ENCODE measurements around the gene BCL2L14.
"Not testable (repeated sequence)": the region's sequence is repeated elsewhere in the genome, so short reads cannot be mapped to it uniquely, and the experiment has no call there.

BCL2L14 gene

DNA sequence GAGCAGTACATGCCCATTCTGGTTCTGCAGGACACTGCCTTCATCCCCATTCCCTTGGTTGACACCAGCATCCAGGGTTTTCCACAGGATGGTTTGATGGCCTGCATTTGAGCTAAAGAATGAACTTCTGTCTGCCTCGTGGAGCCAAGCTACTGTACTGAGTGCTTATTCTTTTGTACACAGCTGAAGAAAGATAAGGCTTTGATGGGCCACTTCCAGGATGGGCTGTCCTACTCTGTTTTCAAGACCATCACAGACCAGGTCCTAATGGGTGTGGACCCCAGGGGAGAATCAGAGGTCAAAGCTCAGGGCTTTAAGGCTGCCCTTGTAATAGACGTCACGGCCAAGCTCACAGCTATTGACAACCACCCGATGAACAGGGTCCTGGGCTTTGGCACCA is 23.7 kb downstream of the BCL2L14 start:
- intact Hi-C loops (cut with DNase I): no loop called here
- peak in 1 of 42 donors; percentile 40 for DNase-seq

GRCh38 chr12:12095021-12095420 is 24.3 kb downstream of the BCL2L14 start:
- DNase-seq: peak in 1 of 42 donors; percentile 14
- intact Hi-C loops (cut with DNase I): no loop called here

DNA sequence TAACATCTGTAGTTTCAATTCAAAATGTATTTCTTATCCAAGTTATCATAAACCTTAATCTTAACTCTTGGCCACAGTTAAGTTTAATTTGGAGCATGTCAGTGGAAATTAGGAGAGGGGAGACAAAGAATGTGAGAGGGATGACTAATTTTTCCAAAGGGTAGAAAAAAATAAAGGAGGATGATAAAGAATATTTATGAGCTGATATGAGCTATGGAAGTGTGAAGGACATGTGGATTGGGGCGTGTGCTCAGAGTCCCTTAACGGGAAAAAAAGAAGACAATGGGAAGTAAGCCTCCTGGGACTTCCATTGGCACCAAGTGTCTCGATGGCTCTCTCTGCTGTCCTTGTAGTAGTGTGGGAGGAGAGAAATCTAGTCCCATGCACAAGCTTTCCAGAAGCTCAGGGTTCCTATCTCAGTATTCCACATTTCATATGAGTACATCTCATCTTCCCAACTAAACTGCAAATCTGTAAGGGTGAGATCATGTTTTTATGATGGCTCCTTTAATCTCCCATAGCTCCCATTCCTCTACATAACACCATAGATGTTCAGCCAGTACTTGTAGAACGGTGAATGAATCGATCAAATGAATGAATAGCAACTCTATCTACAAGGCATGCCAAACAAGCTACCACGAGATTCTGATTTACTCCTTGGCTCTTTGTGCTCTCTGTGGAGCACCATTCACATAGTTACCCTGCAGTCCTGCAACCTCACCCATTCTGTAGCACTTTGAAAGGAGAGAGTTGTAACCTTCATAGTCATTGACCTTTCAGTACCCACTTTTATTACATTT is 27.4 kb downstream of the BCL2L14 start:
- intact Hi-C loops (cut with DNase I): no loop called here
- DNase-seq: peak in 1 of 42 donors; percentile 12

- DNase-seq: peak in 1 of 42 donors; percentile 36
- intact Hi-C loops (cut with DNase I): no loop called here
These were observed 27.9 kb downstream of the BCL2L14 start for GRCh38 chr12:12098691-12099015.

GRCh38 chr12:12099102-12099501 is 28.4 kb downstream of the BCL2L14 start:
- intact Hi-C loops (cut with DNase I): no loop called here
- no peak for DNase-seq

DNA sequence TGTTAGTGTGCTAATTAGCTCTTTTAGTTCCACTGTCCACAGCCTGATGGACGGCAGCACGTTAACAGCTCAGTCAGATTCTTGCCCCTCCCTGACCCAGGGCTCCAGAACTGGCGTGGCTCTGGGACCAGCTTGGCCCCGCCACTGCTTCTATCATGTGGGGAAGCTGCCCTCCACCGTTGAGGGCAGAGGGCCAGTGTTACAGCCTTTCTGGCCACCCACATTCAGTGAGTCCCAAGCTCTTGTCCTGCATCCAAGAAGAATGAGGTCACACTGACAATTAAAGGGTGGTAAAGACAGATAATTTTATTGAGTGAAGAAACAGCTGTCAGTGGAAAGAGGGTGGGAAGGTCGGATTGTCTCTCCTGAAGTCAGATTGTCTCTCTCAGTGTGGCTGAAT is 36.9 kb downstream of the BCL2L14 start:
- intact Hi-C loops (cut with DNase I): no loop called here
- DNase-seq: no peak

DNA sequence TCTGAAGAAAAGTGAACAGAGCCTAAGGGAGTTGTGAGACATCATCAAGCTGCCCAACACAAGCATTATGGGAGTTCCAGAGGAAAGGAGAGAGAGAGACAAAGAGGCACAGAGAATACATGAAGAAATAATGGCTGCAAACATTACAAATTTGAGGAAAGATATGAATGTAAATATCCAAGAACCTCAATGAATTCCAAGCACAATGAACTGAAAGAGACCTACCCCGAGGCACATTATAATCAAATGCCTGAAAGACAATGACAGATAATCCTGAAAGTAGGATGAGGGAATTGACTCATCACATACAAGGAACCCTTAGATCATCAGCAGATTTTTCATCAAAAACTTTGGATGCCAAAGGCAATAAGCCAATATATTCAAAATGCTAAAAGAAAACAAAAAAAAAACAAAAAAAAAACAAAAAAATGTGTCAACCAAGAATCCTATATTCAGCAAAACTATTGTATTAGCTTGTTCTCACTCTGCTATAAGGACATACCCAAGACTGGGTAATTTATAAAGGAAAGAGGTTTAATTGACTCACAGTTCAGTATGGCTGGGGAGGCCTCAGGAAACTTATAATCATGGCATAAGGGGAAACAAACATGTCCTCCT is 37.8 kb downstream of the BCL2L14 start:
- intact Hi-C loops (cut with DNase I): no loop called here
- DNase-seq: no peak

DNA sequence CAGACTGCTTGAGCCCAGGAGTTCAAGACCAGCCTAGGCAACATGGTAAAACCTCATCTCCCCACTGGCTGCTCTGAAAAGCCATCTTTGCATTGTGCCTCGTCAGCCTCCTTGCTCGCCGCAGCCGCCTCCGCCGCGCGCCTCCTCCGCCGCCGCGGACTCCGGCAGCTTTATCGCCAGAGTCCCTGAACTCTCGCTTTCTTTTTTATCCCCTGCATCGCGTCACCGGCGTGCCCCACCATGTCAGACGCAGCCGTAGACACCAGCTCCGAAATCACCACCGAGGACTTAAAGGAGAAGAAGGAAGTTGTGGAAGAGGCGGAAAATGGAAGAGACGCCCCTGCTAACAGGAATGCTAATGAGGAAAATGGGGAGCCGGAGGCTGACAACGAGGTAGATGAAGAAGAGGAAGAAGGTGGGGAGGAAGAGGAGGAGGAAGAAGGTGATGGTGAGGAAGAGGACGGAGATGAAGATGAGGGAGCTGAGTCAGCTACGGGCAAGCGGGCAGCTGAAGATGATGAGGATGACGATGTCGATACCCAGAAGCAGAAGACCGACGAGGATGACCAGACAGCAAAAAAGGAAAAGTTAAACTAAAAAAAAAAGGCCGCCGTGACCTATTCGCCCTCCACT is 40.3 kb downstream of the BCL2L14 start:
- intact Hi-C loops (cut with DNase I): not testable (repeated sequence)
- DNase-seq: peak in 1 of 42 donors; percentile 20

GRCh38 chr12:12115514-12115913 is 44.8 kb downstream of the BCL2L14 start:
- DNase-seq: peak in 18 of 42 donors; percentile 6 to 61 (median 24)
- intact Hi-C loops (cut with DNase I): no loop called here

DNA sequence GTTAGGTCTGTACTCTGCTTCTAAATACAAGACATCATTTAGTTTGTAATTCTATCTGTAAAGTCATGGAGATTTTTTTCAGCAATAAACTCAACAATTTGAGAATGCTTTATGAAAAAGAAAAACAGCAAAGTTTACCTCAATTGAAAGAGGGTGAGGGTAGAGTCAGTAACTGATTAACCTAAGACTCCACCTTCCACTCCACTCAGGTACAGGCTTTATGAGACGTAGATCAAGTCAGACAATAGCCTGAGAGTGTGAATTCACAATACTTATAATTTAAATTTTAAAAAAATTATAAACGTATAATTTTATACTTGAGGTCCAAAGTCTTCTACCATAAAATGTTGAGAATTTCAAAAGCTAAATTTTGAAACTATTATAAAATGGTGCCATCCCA is 45.9 kb downstream of the BCL2L14 start:
- intact Hi-C loops (cut with DNase I): no loop called here

GRCh38 chr12:12121061-12121460 is 50.3 kb downstream of the BCL2L14 start:
- peak in 27 of 42 donors; percentile 3 to 77 (median 26) for DNase-seq
- intact Hi-C loops (cut with DNase I): no loop called here

More for the DNA sequence above, 45.9 kb downstream of the BCL2L14 start:
- DNase-seq: no peak

DNA sequence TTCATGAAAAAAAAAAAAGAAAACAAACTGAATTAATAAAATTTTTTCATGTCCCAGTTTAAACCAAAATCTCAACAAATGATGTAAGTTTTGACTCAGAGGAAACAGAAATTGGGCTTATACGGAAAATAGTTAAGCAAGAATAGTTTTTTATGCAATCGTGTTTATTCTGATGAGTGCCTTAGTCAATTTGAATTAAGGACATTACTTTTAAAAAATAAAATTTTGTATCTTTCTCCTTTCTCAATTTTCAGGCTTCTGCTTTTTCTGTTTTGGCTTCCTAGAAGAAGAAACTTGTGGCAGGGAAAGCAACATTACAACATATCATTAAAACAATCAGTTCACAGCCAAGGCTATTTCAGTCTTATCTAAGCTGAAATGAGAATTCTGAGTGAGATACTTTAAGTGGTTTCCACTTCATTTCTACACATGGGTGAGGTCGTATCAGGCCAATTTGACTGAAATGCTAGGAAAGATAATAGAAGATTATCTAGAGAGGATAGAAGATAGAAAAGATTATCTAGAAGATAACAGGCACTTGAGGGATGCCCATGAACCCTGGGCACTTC is 52.4 kb downstream of the BCL2L14 start:
- no peak for DNase-seq
- intact Hi-C loops (cut with DNase I): no loop called here

GRCh38 chr12:12126551-12126950 is 55.8 kb downstream of the BCL2L14 start:
- no peak for DNase-seq
- intact Hi-C loops (cut with DNase I): no loop called here

DNA sequence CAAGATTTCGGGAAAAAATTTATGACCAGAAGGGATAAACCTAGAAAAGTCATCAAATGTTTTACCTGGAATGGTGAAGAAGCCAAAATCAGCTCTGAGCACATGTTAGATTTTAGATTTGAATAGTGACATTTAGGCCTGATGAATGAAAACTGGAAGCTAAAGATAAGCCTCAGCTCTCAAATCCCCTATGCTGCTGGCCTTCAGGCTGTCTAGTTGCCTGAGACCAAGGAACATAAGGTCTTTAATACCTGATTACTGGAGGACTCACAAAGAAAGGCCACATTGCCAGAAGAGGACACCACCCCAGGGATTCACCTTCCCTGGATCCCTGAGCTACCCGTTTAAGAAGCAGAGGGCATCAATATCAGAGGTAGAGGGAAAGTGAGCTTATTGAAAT is 56.6 kb downstream of the BCL2L14 start:
- intact Hi-C loops (cut with DNase I): no loop called here
- no peak for DNase-seq

DNA sequence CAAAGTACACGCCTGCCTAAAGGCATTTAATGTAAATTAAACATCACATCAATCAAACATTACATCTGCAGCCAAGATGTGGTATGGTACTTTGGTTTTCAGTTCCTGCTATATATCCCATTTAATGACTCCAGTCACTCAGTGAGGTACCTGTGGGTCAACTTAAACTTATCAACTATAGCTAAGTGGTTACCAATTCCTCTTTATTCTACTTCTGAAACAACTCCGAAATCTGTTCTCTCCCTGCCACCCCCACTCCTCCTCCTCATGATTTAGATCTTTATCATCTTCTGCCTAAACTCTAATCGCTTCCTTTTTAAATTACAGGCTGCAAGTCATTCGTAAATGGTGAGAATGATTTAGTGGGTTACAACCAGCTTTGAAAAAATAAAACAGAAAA is 57.9 kb downstream of the BCL2L14 start:
- DNase-seq: peak in 11 of 42 donors; percentile 17 to 53 (median 24)
- intact Hi-C loops (cut with DNase I): no loop called here

- no peak for DNase-seq
- intact Hi-C loops (cut with DNase I): no loop called here
These were observed 62.5 kb downstream of the BCL2L14 start for GRCh38 chr12:12133259-12133658.

DNA sequence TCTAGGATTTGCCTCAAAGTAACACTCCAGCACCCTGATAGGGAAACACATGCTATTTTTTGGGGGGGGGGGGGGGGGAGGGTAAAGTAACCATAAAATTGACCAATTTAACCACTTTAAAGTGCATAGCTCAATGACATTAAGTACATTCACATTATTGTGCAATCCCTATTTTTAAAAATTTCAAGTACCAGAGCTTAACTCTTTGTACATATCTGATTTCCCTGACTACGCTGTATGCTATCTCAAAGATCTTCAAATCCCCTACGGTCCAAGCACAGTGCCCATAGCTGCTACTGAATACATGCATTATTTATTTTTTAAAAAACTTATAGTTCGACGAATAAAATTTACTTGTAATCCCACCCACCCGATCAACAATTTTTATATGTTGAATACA is 63.0 kb downstream of the BCL2L14 start:
- intact Hi-C loops (cut with DNase I): no loop called here
- no peak for DNase-seq

- intact Hi-C loops (cut with DNase I): no loop called here
- DNase-seq: no peak
These were observed 67.7 kb downstream of the BCL2L14 start for GRCh38 chr12:12138203-12139154.

DNA sequence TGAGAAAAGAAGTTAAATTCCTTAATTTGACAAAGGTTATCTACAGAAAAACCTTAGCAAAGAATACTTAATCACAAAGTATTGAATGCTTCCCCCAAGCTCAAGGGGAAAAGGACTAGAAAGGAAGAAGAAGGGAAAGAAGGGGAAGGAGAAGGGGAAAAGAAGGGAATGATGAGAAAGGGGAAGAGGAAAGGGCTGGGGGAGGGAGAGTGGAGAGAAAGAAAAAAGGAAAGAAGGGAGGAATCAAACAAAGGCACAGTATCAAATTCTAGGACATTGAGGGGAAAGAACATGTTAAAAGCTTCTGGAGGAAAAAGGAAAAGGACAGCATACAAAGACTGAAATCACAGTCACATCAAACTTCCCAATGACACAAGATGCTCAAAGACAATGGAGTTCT is 70.3 kb downstream of the BCL2L14 start:
- intact Hi-C loops (cut with DNase I): no loop called here
- no peak for DNase-seq
